KMS-11 (cell line): ENCODE measurements around the gene CDCA5.

Experiments
- H2AFZ ChIP-seq: fragments of 200-600 bp; sonication (generic); 2 replicates; pipeline ENCODE4 v1.6.1; 2016; ENCODE audit warnings: antibody characterized with exemption, mixed run types, low read depth
- H3K27ac ChIP-seq: fragments of 200-600 bp; sonication (generic); 2 replicates; pipeline ENCODE4 v1.6.1; 2016; ENCODE audit warnings: mild to moderate bottlenecking, mixed run types
- H3K27me3 ChIP-seq: fragments of 200-600 bp; sonication (generic); 2 replicates; pipeline ENCODE4 v1.6.1; 2017; ENCODE audit warnings: mild to moderate bottlenecking, low read depth, mixed run types, moderate library complexity; ENCODE audit not compliant: insufficient read depth
- H3K36me3 ChIP-seq: fragments of 200-600 bp; sonication (generic); 2 replicates; pipeline ENCODE4 v1.6.1; 2017; ENCODE audit warnings: mild to moderate bottlenecking, mixed run types; ENCODE audit not compliant: insufficient read depth
- H3K4me1 ChIP-seq: fragments of 200-600 bp; sonication (generic); 2 replicates; pipeline ENCODE4 v1.6.1; 2016; ENCODE audit warnings: mild to moderate bottlenecking, low read depth, mixed run types; ENCODE audit not compliant: poor library complexity, severe bottlenecking
- H3K4me2 ChIP-seq: fragments of 200-600 bp; sonication (generic); 2 replicates; pipeline ENCODE4 v1.7.0; 2016; ENCODE audit warnings: mild to moderate bottlenecking, mixed run types
- H3K4me3 ChIP-seq: fragments of 200-600 bp; sonication (generic); IDR thresholded peaks from 2 replicates; pipeline ENCODE4 v1.6.1; 2017; ENCODE audit warnings: low read depth, low read length, mixed read lengths; ENCODE audit not compliant: insufficient read depth
- H3K79me2 ChIP-seq: fragments of 200-600 bp; sonication (generic); 2 replicates; pipeline ENCODE4 v1.6.1; 2016; ENCODE audit warnings: low read depth, mixed run types; ENCODE audit not compliant: insufficient read depth
- H3K9ac ChIP-seq: fragments of 200-600 bp; sonication (generic); 2 replicates; pipeline ENCODE4 v1.6.1; 2016; ENCODE audit warnings: mild to moderate bottlenecking, mixed run types
- H4K20me1 ChIP-seq: fragments of 200-600 bp; sonication (generic); 2 replicates; pipeline ENCODE4 v1.6.1; 2016; ENCODE audit warnings: mild to moderate bottlenecking, mixed run types; ENCODE audit not compliant: insufficient read depth
- CTCF ChIP-seq: fragments of 200-600 bp; sonication (generic); conservative IDR thresholded peaks from 2 replicates; pipeline ENCODE4 v1.6.1; 2017; ENCODE audit warnings: low read depth, mild to moderate bottlenecking, antibody characterized with exemption, low read length, moderate library complexity, mixed read lengths

Gene CDCA5

DNA sequence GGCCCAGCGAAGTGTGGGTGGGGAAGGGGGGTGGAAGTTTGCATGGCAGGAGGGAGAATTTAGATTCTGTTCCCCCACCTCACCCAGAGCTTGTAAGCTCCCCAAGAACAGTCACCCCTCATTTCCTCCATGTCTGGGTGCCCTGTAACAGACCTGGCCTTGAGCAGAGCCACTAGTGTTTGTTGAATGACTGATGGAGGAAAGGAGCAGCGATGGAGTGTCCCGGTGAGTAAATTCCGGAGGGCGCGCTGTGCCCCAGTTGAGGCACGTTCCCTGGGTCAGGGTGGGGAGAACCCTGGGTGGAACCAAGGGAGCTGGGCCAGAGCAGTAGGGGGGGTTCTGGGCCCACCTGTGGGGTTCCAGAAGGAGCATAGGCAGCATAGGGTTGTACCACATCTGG, 26.3 kb downstream of the CDCA5 start:
- Histone ChIP-seq H3K27ac (no peak overlapping the region), H3K9ac (no peak overlapping the region), H3K27me3 (no peaks in the 10 kb centered on the region), H3K36me3 (no peaks in the 10 kb centered on the region), H4K20me1 (no peaks in the 10 kb centered on the region), H3K4me1 (peaks cover 20% of the 10 kb centered on the region), H3K4me2 (no peak overlapping the region), H3K79me2 (no peaks in the 10 kb centered on the region), H2AFZ (no peak overlapping the region), H3K4me3 (no peak overlapping the region)
- no peak for TF ChIP-seq CTCF

- Histone ChIP-seq H3K9ac (no peak overlapping the region), H3K4me1 (peaks cover 20% of the 10 kb centered on the region), H3K4me3 (no peak overlapping the region), H3K4me2 (no peak overlapping the region), H3K27ac (no peak overlapping the region), H3K79me2 (no peaks in the 10 kb centered on the region), H3K27me3 (no peaks in the 10 kb centered on the region), H2AFZ (no peak overlapping the region), H3K36me3 (no peaks in the 10 kb centered on the region), H4K20me1 (no peaks in the 10 kb centered on the region)
- no peak for TF ChIP-seq CTCF
Measured at GRCh38 chr11:65056999-65057398, 26.8 kb downstream of the CDCA5 start.

DNA sequence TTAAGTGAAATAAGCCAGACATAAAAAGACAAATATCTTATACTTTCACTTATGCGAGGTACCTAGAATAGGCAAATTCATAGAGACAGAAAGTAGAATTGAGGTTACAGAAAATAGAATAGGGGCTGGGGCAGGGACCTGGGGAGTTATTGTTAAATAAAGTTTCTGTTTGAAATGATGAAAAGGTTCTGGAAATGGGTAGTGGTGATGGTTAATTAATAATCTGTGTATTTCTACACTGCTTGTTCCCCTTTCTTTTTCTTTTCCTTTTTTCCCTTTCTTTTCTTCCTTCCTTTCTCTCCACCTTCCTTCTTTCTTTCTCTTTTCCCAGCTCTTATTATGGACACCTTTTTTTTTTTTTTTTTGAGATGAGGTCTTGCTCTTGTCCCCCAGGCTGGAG, 28.3 kb downstream of the CDCA5 start:
- Histone ChIP-seq H3K27ac (no peak overlapping the region), H3K36me3 (no peaks in the 10 kb centered on the region), H3K79me2 (no peaks in the 10 kb centered on the region), H3K27me3 (no peaks in the 10 kb centered on the region), H4K20me1 (no peaks in the 10 kb centered on the region), H3K9ac (no peak overlapping the region), H2AFZ (no peak overlapping the region), H3K4me2 (no peak overlapping the region), H3K4me1 (peaks cover 32% of the 10 kb centered on the region), H3K4me3 (no peak overlapping the region)
- no peak for TF ChIP-seq CTCF

- no peak overlapping the region for H2AFZ ChIP-seq
- H3K27ac ChIP-seq, result no peak overlapping the region
- H3K79me2 ChIP-seq, result no peaks in the 10 kb centered on the region
- no peaks in the 10 kb centered on the region for H3K36me3 ChIP-seq
- H3K4me1 ChIP-seq, result peaks cover 28% of the 10 kb centered on the region
- TF ChIP-seq CTCF, result no peak
- no peak overlapping the region for H3K9ac ChIP-seq
- no peak overlapping the region for H3K4me3 ChIP-seq
- H3K4me2 ChIP-seq, result no peak overlapping the region
- H3K27me3 ChIP-seq, result no peaks in the 10 kb centered on the region
- no peaks in the 10 kb centered on the region for H4K20me1 ChIP-seq
Measured at GRCh38 chr11:65053827-65054508, 29.9 kb downstream of the CDCA5 start.
